ENCODE measurements around the gene YPEL1. TPM values are rescaled to one million over a fixed set of nuclear protein-coding genes. Genes with fewer than 3 reads are reported as not detected.
A peak's percentile ranks its signal among the peaks of the same experiment; 100 is the strongest.

Gene YPEL1
- total RNA-seq, 1 donor from 2014 or later, result 11.5 TPM

- no peak overlapping the region for H3K27ac Mint-ChIP-seq (ENCODE audit: unreplicated experiment)
Measured at GRCh38 chr22:21691816-21692215, 43.8 kb downstream of the YPEL1 start.

GRCh38 chr22:21690401-21690801, 45.2 kb downstream of the YPEL1 start:
- H3K4me3 Mint-ChIP-seq (ENCODE audit: unreplicated experiment), result peak overlapping the region; percentile 16
- peaks cover 19% of the 10 kb centered on the region for H3K36me3 Mint-ChIP-seq (ENCODE audit: low read depth, unreplicated experiment)
- H3K9me3 Mint-ChIP-seq (ENCODE audit: unreplicated experiment), result no peaks in the 10 kb centered on the region
- H3K27ac Mint-ChIP-seq (ENCODE audit: unreplicated experiment), result no peak overlapping the region
- TF ChIP-seq CTCF (IDR thresholded peaks at IDR 0.05; ENCODE audit: unreplicated experiment), result no peak
- peaks cover 10% of the 10 kb centered on the region for H3K27me3 Mint-ChIP-seq (ENCODE audit: unreplicated experiment)
- H3K4me1 Mint-ChIP-seq (ENCODE audit: unreplicated experiment), result no peaks in the 10 kb centered on the region
- DNase-seq (ENCODE audit: low spot score), result no peak

More at GRCh38 chr22:21691816-21692215, 43.8 kb downstream of the YPEL1 start:
- Mint-ChIP-seq H3K4me1 (ENCODE audit: unreplicated experiment) (no peaks in the 10 kb centered on the region), H3K9me3 (ENCODE audit: unreplicated experiment) (no peaks in the 10 kb centered on the region), H3K36me3 (ENCODE audit: low read depth, unreplicated experiment) (peaks cover 25% of the 10 kb centered on the region), H3K4me3 (ENCODE audit: unreplicated experiment) (no peak overlapping the region), H3K27me3 (ENCODE audit: unreplicated experiment) (peaks cover 5% of the 10 kb centered on the region)
- no peak for DNase-seq (ENCODE audit: low spot score)
- no peak for TF ChIP-seq CTCF (IDR thresholded peaks at IDR 0.05; ENCODE audit: unreplicated experiment)

DNA sequence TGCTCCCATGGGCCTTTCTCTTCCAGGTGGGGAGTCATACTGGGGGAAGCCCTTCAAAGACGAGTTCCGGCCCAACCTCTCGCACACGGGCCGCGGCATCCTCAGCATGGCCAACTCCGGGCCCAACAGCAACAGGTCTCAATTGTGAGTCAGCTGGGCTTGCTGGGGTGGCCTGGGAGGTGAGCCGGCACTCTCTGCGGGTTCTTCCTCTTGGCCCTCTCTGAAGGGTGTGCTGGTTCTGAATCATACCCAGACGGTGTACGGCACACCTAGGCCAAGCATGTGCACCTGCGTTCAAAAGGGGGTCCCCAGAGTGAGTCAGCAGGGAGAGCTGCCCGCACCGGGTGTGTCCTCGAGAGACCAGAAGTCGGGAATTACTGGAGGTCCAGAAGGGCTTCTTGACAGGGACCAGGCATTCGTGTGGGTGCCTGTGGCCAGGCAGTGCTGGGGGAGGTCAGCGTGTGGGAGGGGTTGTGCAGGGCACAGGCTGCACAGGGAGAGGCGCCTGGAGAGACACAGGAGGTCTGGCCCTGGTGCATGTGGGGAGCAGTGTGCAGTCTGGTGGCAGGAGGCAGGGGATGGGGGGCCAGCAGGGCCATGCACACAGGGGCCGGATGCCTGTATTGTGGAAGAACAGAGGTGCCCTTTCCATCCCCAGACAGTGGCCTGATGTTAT, 46.8 kb downstream of the YPEL1 start:
- H3K4me3 Mint-ChIP-seq (ENCODE audit: unreplicated experiment), result peak overlapping the region; percentile 63
- no peak overlapping the region for H3K27ac Mint-ChIP-seq (ENCODE audit: unreplicated experiment)
- DNase-seq (ENCODE audit: low spot score), result no peak

GRCh38 chr22:21688341-21688705, 47.3 kb downstream of the YPEL1 start:
- Mint-ChIP-seq H3K4me1 (ENCODE audit: unreplicated experiment) (no peaks in the 10 kb centered on the region), H3K9me3 (ENCODE audit: unreplicated experiment) (no peaks in the 10 kb centered on the region), H3K27ac (ENCODE audit: unreplicated experiment) (no peak overlapping the region), H3K4me3 (ENCODE audit: unreplicated experiment) (no peak overlapping the region), H3K36me3 (ENCODE audit: low read depth, unreplicated experiment) (peaks cover 24% of the 10 kb centered on the region), H3K27me3 (ENCODE audit: unreplicated experiment) (peaks cover 8% of the 10 kb centered on the region)
- no peak for TF ChIP-seq CTCF (IDR thresholded peaks at IDR 0.05; ENCODE audit: unreplicated experiment)
- DNase-seq (ENCODE audit: low spot score), result no peak

More for the DNA sequence above, 46.8 kb downstream of the YPEL1 start:
- TF ChIP-seq CTCF (IDR thresholded peaks at IDR 0.05; ENCODE audit: unreplicated experiment), result no peak
- Mint-ChIP-seq H3K27me3 (ENCODE audit: unreplicated experiment) (peaks cover 8% of the 10 kb centered on the region), H3K36me3 (ENCODE audit: low read depth, unreplicated experiment) (peaks cover 22% of the 10 kb centered on the region), H3K9me3 (ENCODE audit: unreplicated experiment) (no peaks in the 10 kb centered on the region), H3K4me1 (ENCODE audit: unreplicated experiment) (no peaks in the 10 kb centered on the region)

DNA sequence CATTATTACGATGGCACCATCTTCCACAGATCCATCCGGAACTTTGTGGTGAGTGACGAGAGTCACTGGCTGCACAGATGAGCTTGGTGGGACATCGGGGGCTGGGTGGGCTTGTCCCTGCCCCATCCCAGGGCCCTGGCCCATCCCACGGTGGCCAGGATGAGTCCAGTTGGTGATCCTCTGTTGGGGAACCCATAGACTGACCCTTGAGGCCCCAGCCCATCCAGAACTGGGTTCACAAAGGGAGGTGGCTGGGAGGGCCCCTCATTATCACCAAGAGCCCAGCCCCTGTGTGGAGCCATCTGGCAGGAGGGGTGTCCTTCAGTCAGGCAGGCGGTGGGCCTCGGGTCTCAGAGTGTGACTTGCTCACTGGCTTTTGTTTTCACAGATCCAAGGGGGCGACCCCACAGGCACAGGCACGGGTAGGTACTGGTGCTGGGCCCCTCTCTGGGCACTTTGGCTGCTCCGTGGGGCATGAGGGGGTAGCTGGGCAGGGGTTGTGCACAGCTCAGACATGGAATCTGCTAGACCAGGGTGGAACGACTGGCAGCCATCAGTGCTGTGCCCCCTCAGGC, 47.8 kb downstream of the YPEL1 start:
- TF ChIP-seq CTCF (IDR thresholded peaks at IDR 0.05; ENCODE audit: unreplicated experiment), result no peak
- H3K36me3 Mint-ChIP-seq (ENCODE audit: low read depth, unreplicated experiment), result peaks cover 25% of the 10 kb centered on the region
- H3K27ac Mint-ChIP-seq (ENCODE audit: unreplicated experiment), result no peak overlapping the region
- no peak overlapping the region for H3K4me3 Mint-ChIP-seq (ENCODE audit: unreplicated experiment)
- peaks cover 11% of the 10 kb centered on the region for H3K27me3 Mint-ChIP-seq (ENCODE audit: unreplicated experiment)
- no peaks in the 10 kb centered on the region for H3K9me3 Mint-ChIP-seq (ENCODE audit: unreplicated experiment)
- no peak for DNase-seq (ENCODE audit: low spot score)
- H3K4me1 Mint-ChIP-seq (ENCODE audit: unreplicated experiment), result no peaks in the 10 kb centered on the region
